Neural cell (in vitro differentiated cells): Measurements from ENCODE around the gene C5AR1. TPM values are rescaled to one million over a fixed set of nuclear protein-coding genes. Genes with fewer than 3 reads are reported as not detected.
"Not testable (repeated sequence)": the region's sequence is repeated elsewhere in the genome, so short reads cannot be mapped to it uniquely, and the experiment has no call there.

Experiments
- H2AFZ ChIP-seq: fragments of 200-600, 300-800 bp; sonication (generic), shearing (Covaris generic); 2 replicates; pipeline ENCODE4 v1.6.0; 2014; ENCODE audit warnings: low read depth, mild to moderate bottlenecking, antibody characterized with exemption, low read length, moderate library complexity
- H3F3A ChIP-seq: fragments of 200-600 bp; shearing (Covaris generic); 2 replicates; pipeline ENCODE4 v1.6.1; 2016; ENCODE audit warnings: mild to moderate bottlenecking, moderate library complexity, mixed read lengths, antibody characterized with exemption, low read length; ENCODE audit not compliant: insufficient read depth, poor library complexity, severe bottlenecking
- H3K27ac ChIP-seq: fragments of 200-600, 300-800 bp; sonication (generic), shearing (Covaris generic); 2 replicates; pipeline ENCODE4 v1.5.1; 2014; ENCODE audit warnings: mild to moderate bottlenecking, low read length, moderate library complexity
- H3K27me3 ChIP-seq: fragments of 300-800, 200-600 bp; sonication (generic), shearing (Covaris generic); 2 replicates; pipeline ENCODE4 v1.6.0; 2014; ENCODE audit warnings: mild to moderate bottlenecking, low read depth, low read length, moderate library complexity; ENCODE audit not compliant: insufficient read depth
- H3K36me3 ChIP-seq: fragments of 300-800, 200-600 bp; sonication (generic), shearing (Covaris generic); 2 replicates; pipeline ENCODE4 v1.5.1; 2014; ENCODE audit warnings: mild to moderate bottlenecking, antibody characterized with exemption, low read length, moderate library complexity; ENCODE audit not compliant: insufficient read depth
- H3K4me2 ChIP-seq: fragments of 300-800, 200-600 bp; sonication (generic), shearing (Covaris generic); 2 replicates; pipeline ENCODE4 v1.6.0; 2014; ENCODE audit warnings: mild to moderate bottlenecking, low read length
- H3K4me3 ChIP-seq: fragments of 300-800, 200-600 bp; sonication (generic), shearing (Covaris generic); 2 replicates; pipeline ENCODE4 v1.5.1; 2014; ENCODE audit warnings: mild to moderate bottlenecking, low read length, moderate library complexity
- H3K79me2 ChIP-seq: fragments of 200-600 bp; shearing (Covaris generic); replicated peaks from 2 replicates; pipeline ENCODE4 v1.6.0; 2014; ENCODE audit warnings: mild to moderate bottlenecking, low read length, moderate library complexity; ENCODE audit not compliant: insufficient read depth
- H3K9ac ChIP-seq: fragments of 300-800, 200-600 bp; sonication (generic), shearing (Covaris generic); 2 replicates; pipeline ENCODE4 v1.6.1; 2016; ENCODE audit warnings: mild to moderate bottlenecking, low read length, mixed read lengths
- H3K9me2 ChIP-seq: fragments of 200-600 bp; shearing (Covaris generic); 2 replicates; pipeline ENCODE4 v1.6.1; 2016; ENCODE audit warnings: mild to moderate bottlenecking, low read length, mixed read lengths; ENCODE audit not compliant: insufficient read depth
- H3K9me3 ChIP-seq: fragments of 200-600, 300-800 bp; sonication (generic), shearing (Covaris generic); 2 replicates; pipeline ENCODE4 v1.6.1; 2016; ENCODE audit warnings: mild to moderate bottlenecking, mixed run types, low read length, moderate library complexity, mixed read lengths
- H4K20me1 ChIP-seq: fragments of 200-600 bp; shearing (Covaris generic); 2 replicates; pipeline ENCODE4 v1.6.1; 2016; ENCODE audit warnings: mild to moderate bottlenecking, mixed run types; ENCODE audit not compliant: insufficient read depth
- EP300 ChIP-seq: fragments of 450-650 bp; conservative IDR thresholded peaks from 2 replicates; pipeline ENCODE4 v1.6.1; 2014; ENCODE audit warnings: antibody characterized with exemption, mild to moderate bottlenecking, moderate library complexity; ENCODE audit not compliant: poor library complexity, severe bottlenecking
- EZH2 ChIP-seq: fragments of 200-600, 300-800 bp; shearing (Covaris generic), sonication (generic); IDR thresholded peaks from 2 replicates; pipeline ENCODE4 v1.6.1; 2014; ENCODE audit warnings: antibody characterized with exemption, low read length, borderline replicate concordance, mild to moderate bottlenecking; ENCODE audit not compliant: insufficient read depth, poor library complexity, severe bottlenecking
- MXI1 ChIP-seq: fragments of 450-650 bp; conservative IDR thresholded peaks from 2 replicates; pipeline ENCODE4 v1.6.1; 2014; ENCODE audit warnings: antibody characterized with exemption, mild to moderate bottlenecking; ENCODE audit not compliant: poor library complexity, severe bottlenecking
- POLR2AphosphoS5 ChIP-seq: IDR thresholded peaks from 2 replicates; pipeline ENCODE4 v1.6.1; 2012
- RAD21 ChIP-seq: fragments of 450-650 bp; conservative IDR thresholded peaks from 2 replicates; pipeline ENCODE4 v1.6.1; 2014; ENCODE audit warnings: antibody characterized with exemption, mild to moderate bottlenecking, moderate library complexity
- SMC3 ChIP-seq: fragments of 450-650 bp; conservative IDR thresholded peaks from 2 replicates; pipeline ENCODE4 v1.6.1; 2014; ENCODE audit warnings: antibody characterized with exemption, mild to moderate bottlenecking, moderate library complexity; ENCODE audit not compliant: poor library complexity
- TAF1 ChIP-seq: IDR thresholded peaks from 2 replicates; pipeline ENCODE4 v1.6.1; 2012; ENCODE audit warnings: low read depth
- polyA plus RNA-seq: library from polyadenylated mRNA; depleted of rRNA; stranded (reverse); fragments of >200 nt; gene quantifications from 2 replicates; pipeline ENCODE4 v1.2.3, GENCODE V29; 2014
- TF ChIP-seq, protein P1 (sequence below): IDR thresholded peaks from 2 replicates; pipeline ENCODE4 v1.6.1; 2012; ENCODE audit warnings: borderline replicate concordance
- TF ChIP-seq, protein P2 (sequence below): fragments of 450-650 bp; IDR thresholded peaks from 2 replicates; pipeline ENCODE4 v1.5.1; 2014; ENCODE audit warnings: antibody characterized with exemption, mild to moderate bottlenecking, moderate library complexity; ENCODE audit not compliant: poor library complexity, severe bottlenecking

The C5AR1 gene
- polyA plus RNA-seq, 1 donor from 2014 or later = not detected

DNA sequence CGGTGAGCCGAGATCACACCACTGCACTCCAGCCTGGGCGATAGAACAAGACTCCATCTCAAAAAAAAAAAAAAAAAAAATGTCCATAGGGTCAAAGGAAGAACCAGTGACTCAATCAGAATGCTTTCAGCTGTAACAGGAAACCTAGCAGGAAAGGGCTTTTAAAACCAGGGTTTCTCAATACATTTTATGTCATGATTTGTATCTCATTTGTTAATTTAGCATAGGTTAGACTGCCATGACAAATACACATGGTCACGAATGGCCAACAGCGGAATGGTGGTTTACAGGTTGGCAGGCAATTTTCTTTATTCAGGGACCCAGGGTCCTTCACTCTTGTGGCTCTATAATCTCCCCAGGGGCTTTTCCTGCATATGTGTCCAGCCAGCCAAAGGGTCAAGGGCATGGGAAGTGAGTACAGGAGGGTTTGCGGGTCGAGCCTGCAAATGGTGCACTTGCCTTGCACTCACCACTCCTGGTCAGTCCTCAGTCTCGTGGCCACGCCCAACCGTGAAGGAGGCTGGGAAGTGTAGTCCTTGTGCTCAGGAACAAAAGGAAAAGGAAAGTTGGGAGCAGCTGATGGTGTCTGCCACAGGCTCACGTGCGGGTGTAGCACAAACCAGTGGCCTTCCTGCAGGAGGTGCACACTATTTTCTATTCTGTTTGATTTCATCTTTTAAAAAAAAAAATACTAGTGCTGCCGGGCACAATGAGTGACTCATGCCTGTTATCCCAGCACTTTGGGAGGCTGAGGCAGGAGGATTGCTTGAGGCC, 54.3 kb downstream of the C5AR1 start:
- no peak overlapping the region for H3K4me2 ChIP-seq
- H3K79me2 ChIP-seq = no peaks in the 10 kb centered on the region
- no peaks in the 10 kb centered on the region for H4K20me1 ChIP-seq
- no peak overlapping the region for H3K27ac ChIP-seq
- no peak overlapping the region for H3K4me3 ChIP-seq
- no peak overlapping the region for H3K9ac ChIP-seq
- no peaks in the 10 kb centered on the region for H3F3A ChIP-seq
- H3K9me3 ChIP-seq = no peaks in the 10 kb centered on the region
- no peaks in the 10 kb centered on the region for H3K36me3 ChIP-seq
- no peaks in the 10 kb centered on the region for H3K9me2 ChIP-seq
- no peak overlapping the region for H2AFZ ChIP-seq
- no peaks in the 10 kb centered on the region for H3K27me3 ChIP-seq
- TF ChIP-seq, protein P1, sequence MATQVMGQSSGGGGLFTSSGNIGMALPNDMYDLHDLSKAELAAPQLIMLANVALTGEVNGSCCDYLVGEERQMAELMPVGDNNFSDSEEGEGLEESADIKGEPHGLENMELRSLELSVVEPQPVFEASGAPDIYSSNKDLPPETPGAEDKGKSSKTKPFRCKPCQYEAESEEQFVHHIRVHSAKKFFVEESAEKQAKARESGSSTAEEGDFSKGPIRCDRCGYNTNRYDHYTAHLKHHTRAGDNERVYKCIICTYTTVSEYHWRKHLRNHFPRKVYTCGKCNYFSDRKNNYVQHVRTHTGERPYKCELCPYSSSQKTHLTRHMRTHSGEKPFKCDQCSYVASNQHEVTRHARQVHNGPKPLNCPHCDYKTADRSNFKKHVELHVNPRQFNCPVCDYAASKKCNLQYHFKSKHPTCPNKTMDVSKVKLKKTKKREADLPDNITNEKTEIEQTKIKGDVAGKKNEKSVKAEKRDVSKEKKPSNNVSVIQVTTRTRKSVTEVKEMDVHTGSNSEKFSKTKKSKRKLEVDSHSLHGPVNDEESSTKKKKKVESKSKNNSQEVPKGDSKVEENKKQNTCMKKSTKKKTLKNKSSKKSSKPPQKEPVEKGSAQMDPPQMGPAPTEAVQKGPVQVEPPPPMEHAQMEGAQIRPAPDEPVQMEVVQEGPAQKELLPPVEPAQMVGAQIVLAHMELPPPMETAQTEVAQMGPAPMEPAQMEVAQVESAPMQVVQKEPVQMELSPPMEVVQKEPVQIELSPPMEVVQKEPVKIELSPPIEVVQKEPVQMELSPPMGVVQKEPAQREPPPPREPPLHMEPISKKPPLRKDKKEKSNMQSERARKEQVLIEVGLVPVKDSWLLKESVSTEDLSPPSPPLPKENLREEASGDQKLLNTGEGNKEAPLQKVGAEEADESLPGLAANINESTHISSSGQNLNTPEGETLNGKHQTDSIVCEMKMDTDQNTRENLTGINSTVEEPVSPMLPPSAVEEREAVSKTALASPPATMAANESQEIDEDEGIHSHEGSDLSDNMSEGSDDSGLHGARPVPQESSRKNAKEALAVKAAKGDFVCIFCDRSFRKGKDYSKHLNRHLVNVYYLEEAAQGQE = no peak
- no peak for TF ChIP-seq POLR2AphosphoS5

DNA sequence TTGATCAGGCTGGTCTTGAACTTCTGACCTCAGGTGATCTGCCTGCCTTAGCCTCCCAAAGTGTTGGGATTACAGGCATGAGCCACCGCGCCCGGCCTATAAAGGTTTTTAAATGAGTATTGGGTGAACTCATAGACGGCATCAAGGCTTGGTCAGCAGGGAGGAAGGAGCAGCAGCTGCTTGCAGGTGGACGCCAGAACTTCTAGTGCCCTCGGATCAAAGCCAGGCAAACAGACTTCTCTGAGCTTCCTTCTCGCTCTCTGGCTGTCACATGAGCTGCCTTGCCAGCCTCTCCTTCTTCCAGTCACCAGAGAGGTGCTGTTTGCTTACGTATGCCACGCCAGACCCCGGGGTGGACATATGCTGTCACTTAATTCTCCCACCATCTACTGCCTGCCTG, 55.8 kb downstream of the C5AR1 start:
- not testable (repeated sequence) for H3K36me3 ChIP-seq

DNA sequence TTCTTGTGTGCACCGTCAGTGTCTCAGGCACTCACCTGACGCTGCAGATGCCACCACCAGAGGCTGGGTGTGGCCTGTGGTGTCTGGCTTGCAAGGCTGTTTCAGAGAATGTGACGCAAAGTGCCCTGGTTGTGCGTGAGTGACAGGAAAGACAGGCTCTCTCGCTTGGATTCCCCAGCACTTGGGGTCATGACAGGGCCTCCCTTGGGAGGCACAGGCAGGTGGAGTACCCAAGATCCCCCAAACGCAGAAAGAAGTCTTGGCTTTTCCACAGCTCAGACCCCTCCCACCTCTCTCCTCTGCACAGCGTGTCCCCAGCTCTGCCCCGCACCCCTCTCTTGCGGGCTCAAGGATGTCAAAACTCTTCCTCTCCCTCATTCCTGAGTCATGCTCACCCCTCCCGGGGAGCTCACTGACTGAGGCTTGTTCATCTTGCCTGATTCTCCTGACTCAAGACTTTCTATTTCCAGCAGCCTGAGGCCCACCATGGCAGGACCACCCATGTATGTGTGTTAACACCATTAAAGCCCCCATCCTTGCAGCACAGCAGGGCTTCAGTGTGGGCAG, 60.5 kb downstream of the C5AR1 start:
- H2AFZ ChIP-seq = no peak overlapping the region
- no peaks in the 10 kb centered on the region for H3K36me3 ChIP-seq
- H3K9ac ChIP-seq = no peak overlapping the region

More for the DNA sequence above, 55.8 kb downstream of the C5AR1 start:
- not testable (repeated sequence) for H3K27me3 ChIP-seq, H2AFZ ChIP-seq, H3K27ac ChIP-seq, H4K20me1 ChIP-seq, H3K4me2 ChIP-seq, H3F3A ChIP-seq, H3K9me2 ChIP-seq, H3K79me2 ChIP-seq, H3K4me3 ChIP-seq, H3K9me3 ChIP-seq, H3K9ac ChIP-seq

More for the DNA sequence above, 60.5 kb downstream of the C5AR1 start:
- no peaks in the 10 kb centered on the region for H3K9me2 ChIP-seq
- H3K4me2 ChIP-seq = no peak overlapping the region
- H3K27me3 ChIP-seq = no peaks in the 10 kb centered on the region
- no peak overlapping the region for H3K4me3 ChIP-seq
- H3K27ac ChIP-seq = peak overlapping the region; percentile 11
- no peaks in the 10 kb centered on the region for H4K20me1 ChIP-seq
- TF ChIP-seq, protein P2, sequence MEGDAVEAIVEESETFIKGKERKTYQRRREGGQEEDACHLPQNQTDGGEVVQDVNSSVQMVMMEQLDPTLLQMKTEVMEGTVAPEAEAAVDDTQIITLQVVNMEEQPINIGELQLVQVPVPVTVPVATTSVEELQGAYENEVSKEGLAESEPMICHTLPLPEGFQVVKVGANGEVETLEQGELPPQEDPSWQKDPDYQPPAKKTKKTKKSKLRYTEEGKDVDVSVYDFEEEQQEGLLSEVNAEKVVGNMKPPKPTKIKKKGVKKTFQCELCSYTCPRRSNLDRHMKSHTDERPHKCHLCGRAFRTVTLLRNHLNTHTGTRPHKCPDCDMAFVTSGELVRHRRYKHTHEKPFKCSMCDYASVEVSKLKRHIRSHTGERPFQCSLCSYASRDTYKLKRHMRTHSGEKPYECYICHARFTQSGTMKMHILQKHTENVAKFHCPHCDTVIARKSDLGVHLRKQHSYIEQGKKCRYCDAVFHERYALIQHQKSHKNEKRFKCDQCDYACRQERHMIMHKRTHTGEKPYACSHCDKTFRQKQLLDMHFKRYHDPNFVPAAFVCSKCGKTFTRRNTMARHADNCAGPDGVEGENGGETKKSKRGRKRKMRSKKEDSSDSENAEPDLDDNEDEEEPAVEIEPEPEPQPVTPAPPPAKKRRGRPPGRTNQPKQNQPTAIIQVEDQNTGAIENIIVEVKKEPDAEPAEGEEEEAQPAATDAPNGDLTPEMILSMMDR = no peak
- TF ChIP-seq EP300 = peak; percentile 16
- TF ChIP-seq POLR2AphosphoS5 = no peak
- TF ChIP-seq RAD21 = no peak
- TF ChIP-seq TAF1 = no peak
- no peak for TF ChIP-seq MXI1
- TF ChIP-seq SMC3 = no peak
- TF ChIP-seq, protein P1 = no peak
- TF ChIP-seq EZH2 = no peak
- no peaks in the 10 kb centered on the region for H3K79me2 ChIP-seq
- no peaks in the 10 kb centered on the region for H3F3A ChIP-seq
- no peaks in the 10 kb centered on the region for H3K9me3 ChIP-seq
